Mucosa of stomach (tissue), 1 donor: Measurements from ENCODE around the gene CYTH1.

Experiments
- H3K27me3 ChIP-seq: one replicate; pipeline ENCODE4 v1.7.0; 2013; ENCODE audit warnings: mild to moderate bottlenecking, low read length; ENCODE audit not compliant: control insufficient read depth, insufficient read depth
- H3K36me3 ChIP-seq: one replicate; pipeline ENCODE4 v1.7.0; 2013; ENCODE audit warnings: low read length; ENCODE audit not compliant: control insufficient read depth, insufficient read depth
- H3K4me1 ChIP-seq: one replicate; pipeline ENCODE4 v1.7.0; 2013; ENCODE audit warnings: mild to moderate bottlenecking, low read length; ENCODE audit not compliant: control insufficient read depth, insufficient read depth
- H3K4me3 ChIP-seq: one replicate; pipeline ENCODE4 v1.7.0; 2013; ENCODE audit warnings: low read length
- H3K9ac ChIP-seq: one replicate; pipeline ENCODE4 v1.7.0; 2013; ENCODE audit warnings: mild to moderate bottlenecking, low read length, moderate library complexity
- H3K9me3 ChIP-seq: one replicate; pipeline ENCODE4 v1.7.0; 2013; ENCODE audit warnings: mild to moderate bottlenecking, low read length, moderate library complexity; ENCODE audit not compliant: control insufficient read depth
- donor health status: Pancreatic carcinoma.

CYTH1 gene

GRCh38 chr17:78664476-78665386 lies 117.3 kb downstream of the CYTH1 start:
- no peak overlapping the region for H3K4me3 ChIP-seq
- H3K36me3 ChIP-seq: no peaks in the 10 kb centered on the region
- H3K27me3 ChIP-seq: no peaks in the 10 kb centered on the region
- H3K4me1 ChIP-seq: peaks cover 20% of the 10 kb centered on the region
- no peaks in the 10 kb centered on the region for H3K9me3 ChIP-seq
- H3K9ac ChIP-seq: no peak overlapping the region

- Histone ChIP-seq H3K36me3 (no peaks in the 10 kb centered on the region), H3K9ac (no peak overlapping the region), H3K9me3 (no peaks in the 10 kb centered on the region), H3K4me1 (peaks cover 11% of the 10 kb centered on the region), H3K4me3 (no peak overlapping the region), H3K27me3 (no peaks in the 10 kb centered on the region)
Observed at GRCh38 chr17:78661093-78661770, 120.8 kb downstream of the CYTH1 start.

GRCh38 chr17:78659546-78659945 lies 122.5 kb downstream of the CYTH1 start:
- H3K27me3 ChIP-seq: no peaks in the 10 kb centered on the region
- H3K9me3 ChIP-seq: no peaks in the 10 kb centered on the region
- no peaks in the 10 kb centered on the region for H3K36me3 ChIP-seq
- no peak overlapping the region for H3K9ac ChIP-seq
- no peak overlapping the region for H3K4me3 ChIP-seq
- no peaks in the 10 kb centered on the region for H3K4me1 ChIP-seq

GRCh38 chr17:78658281-78658785 lies 123.7 kb downstream of the CYTH1 start:
- no peaks in the 10 kb centered on the region for H3K9me3 ChIP-seq
- H3K4me3 ChIP-seq: no peak overlapping the region
- no peaks in the 10 kb centered on the region for H3K36me3 ChIP-seq
- H3K9ac ChIP-seq: no peak overlapping the region
- no peaks in the 10 kb centered on the region for H3K4me1 ChIP-seq
- H3K27me3 ChIP-seq: no peaks in the 10 kb centered on the region

- Histone ChIP-seq H3K27me3 (peaks cover 2% of the 10 kb centered on the region), H3K9me3 (no peaks in the 10 kb centered on the region), H3K4me1 (no peaks in the 10 kb centered on the region), H3K9ac (no peak overlapping the region), H3K4me3 (no peak overlapping the region), H3K36me3 (no peaks in the 10 kb centered on the region)
Observed at GRCh38 chr17:78655251-78655940, 126.7 kb downstream of the CYTH1 start.

- no peak overlapping the region for H3K4me3 ChIP-seq
- H3K27me3 ChIP-seq: peaks cover 10% of the 10 kb centered on the region
- no peaks in the 10 kb centered on the region for H3K9me3 ChIP-seq
- no peaks in the 10 kb centered on the region for H3K36me3 ChIP-seq
- H3K4me1 ChIP-seq: no peaks in the 10 kb centered on the region
- no peak overlapping the region for H3K9ac ChIP-seq
Observed at GRCh38 chr17:78654325-78654724, 127.7 kb downstream of the CYTH1 start.

- H3K9ac ChIP-seq: no peak overlapping the region
- no peak overlapping the region for H3K4me3 ChIP-seq
- H3K27me3 ChIP-seq: peaks cover 10% of the 10 kb centered on the region
- H3K36me3 ChIP-seq: no peaks in the 10 kb centered on the region
- no peaks in the 10 kb centered on the region for H3K4me1 ChIP-seq
- H3K9me3 ChIP-seq: no peaks in the 10 kb centered on the region
Observed at GRCh38 chr17:78653382-78653781, 128.7 kb downstream of the CYTH1 start.

- Histone ChIP-seq H3K4me1 (no peaks in the 10 kb centered on the region), H3K9me3 (no peaks in the 10 kb centered on the region), H3K36me3 (no peaks in the 10 kb centered on the region), H3K9ac (no peak overlapping the region), H3K27me3 (peaks cover 10% of the 10 kb centered on the region), H3K4me3 (no peak overlapping the region)
Observed at GRCh38 chr17:78652913-78653312, 129.2 kb downstream of the CYTH1 start.

- no peaks in the 10 kb centered on the region for H3K9me3 ChIP-seq
- H3K4me3 ChIP-seq: no peak overlapping the region
- no peaks in the 10 kb centered on the region for H3K36me3 ChIP-seq
Observed at GRCh38 chr17:78652024-78652423, 130.0 kb downstream of the CYTH1 start.

GRCh38 chr17:78651554-78651953 lies 130.5 kb downstream of the CYTH1 start:
- peaks cover 10% of the 10 kb centered on the region for H3K27me3 ChIP-seq
- no peak overlapping the region for H3K9ac ChIP-seq
- H3K36me3 ChIP-seq: no peaks in the 10 kb centered on the region
- no peak overlapping the region for H3K4me3 ChIP-seq
- H3K9me3 ChIP-seq: no peaks in the 10 kb centered on the region
- H3K4me1 ChIP-seq: no peaks in the 10 kb centered on the region

More at GRCh38 chr17:78652024-78652423, 130.0 kb downstream of the CYTH1 start:
- Histone ChIP-seq H3K4me1 (no peaks in the 10 kb centered on the region), H3K9ac (no peak overlapping the region), H3K27me3 (peaks cover 10% of the 10 kb centered on the region)

GRCh38 chr17:78650093-78650715 lies 131.9 kb downstream of the CYTH1 start:
- Histone ChIP-seq H3K36me3 (no peaks in the 10 kb centered on the region), H3K4me3 (no peak overlapping the region), H3K27me3 (peaks cover 19% of the 10 kb centered on the region), H3K4me1 (no peaks in the 10 kb centered on the region), H3K9me3 (no peaks in the 10 kb centered on the region), H3K9ac (no peak overlapping the region)
